NCI-H146 treated with DMSO at 0.1 percent for 48 hours (cell line): ENCODE measurements around the gene ZNF737.
A peak's percentile ranks its signal among the peaks of the same experiment; 100 is the strongest.
"Not testable (repeated sequence)": the region's sequence is repeated elsewhere in the genome, so short reads cannot be mapped to it uniquely, and the experiment has no call there.

Source experiments
- DNase-seq: peaks from one replicate; lab custom pipeline; 2025; ENCODE audit not compliant: unreplicated experiment; lab: John Stamatoyannopoulos, UW

The ZNF737 gene

GRCh38 chr19:20565321-20566018 is at the start of gene ZNF737:
ZNF737 (minus strand) TSS chr19:20565781; CDS start chr19:20565640, 141 bp downstream.
- DNase-seq = peak; percentile 97

DNA sequence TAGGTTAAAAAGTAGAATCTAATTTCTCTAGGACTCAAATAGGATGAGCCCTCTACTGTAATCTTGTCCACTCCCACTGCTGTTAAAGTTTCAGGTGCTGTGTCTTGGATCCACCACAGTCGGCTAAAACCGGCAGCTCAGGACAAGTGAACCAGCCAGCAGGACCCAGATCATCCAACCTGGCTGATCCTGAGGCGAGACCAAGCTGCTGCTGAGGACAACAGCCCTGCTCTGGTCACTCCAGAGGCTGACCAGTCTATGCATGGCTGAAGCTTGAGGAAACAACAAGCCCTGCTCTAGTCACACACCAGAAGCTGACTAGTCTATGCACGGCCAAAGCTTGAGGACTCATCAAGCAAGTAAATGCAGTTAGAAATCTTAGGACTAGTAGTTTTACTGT is 49.4 kb upstream of the ZNF737 start:
- DNase-seq = not testable (repeated sequence)

DNA sequence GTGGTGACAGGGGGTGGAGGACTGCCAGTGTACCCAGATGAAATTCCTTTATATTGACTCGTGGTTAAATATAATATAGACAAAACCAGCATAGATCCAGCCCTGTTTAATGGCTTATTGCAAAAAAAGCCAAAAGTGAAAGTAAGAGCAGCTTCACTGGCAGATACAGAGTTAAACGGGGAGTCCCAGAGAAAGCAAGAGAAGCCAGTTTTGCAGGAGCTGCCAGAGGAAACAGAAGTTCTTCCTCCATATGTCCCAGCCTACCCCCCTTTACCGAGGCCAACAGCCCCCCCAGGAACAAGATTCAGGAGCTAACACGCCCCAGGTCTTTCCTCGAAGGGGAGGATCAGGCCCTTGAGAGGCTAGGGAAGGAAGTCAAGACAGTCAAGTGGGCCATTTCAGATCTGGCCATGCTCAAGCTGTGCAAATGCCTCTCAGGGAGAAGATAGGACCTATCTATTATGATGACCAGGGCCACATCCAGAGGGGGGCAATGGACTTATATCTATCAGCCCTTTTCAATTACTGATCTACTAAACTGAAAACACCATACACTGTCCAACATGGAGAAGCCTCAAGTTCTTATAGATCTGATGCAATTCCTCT is 47.2 kb upstream of the ZNF737 start:
- DNase-seq = no peak

DNA sequence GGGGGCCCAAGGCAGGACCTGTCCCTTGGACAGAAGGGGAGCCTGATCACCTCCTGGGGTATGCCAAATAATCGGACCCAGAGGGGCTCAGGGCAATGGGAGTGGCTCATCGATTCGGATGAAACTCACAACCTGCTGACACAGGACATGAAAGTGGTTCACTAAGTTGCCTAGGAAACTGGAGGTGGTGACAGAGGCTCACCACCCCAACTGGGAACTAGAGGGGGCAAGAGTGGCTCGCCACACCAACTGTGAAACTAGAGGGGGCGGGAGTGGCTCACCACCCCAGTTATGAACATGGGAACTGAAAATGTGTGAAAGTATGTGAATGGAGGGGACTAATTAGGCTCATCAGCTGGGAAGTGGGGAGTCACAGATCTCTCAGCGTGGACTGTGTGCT is 46.3 kb upstream of the ZNF737 start:
- no peak for DNase-seq

DNA sequence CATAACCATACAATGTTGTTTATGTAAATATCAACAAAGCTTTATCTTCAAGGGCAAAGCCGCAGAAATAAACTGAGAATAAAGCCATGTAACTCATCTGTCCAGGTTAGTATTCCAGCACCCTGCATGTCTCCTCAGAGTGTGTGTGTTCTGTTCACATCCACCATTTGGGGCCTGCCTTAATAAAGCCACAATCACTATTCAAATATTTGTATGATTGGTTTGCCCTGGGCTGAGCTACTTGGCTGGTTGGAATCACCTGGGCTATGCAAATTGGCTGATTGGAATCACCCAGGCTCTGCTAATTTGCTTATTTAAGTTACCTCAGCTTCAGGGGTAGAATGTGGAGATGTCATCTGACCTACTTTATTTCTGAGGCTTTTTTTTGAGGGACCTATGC is 42.4 kb upstream of the ZNF737 start:
- DNase-seq = no peak

- no peak for DNase-seq
Observed at GRCh38 chr19:20558571-20558970, 7.0 kb downstream of the ZNF737 start.

- no peak for DNase-seq
Observed at GRCh38 chr19:20558011-20558410, 7.6 kb downstream of the ZNF737 start.

GRCh38 chr19:20544667-20545333 is 20.8 kb downstream of the ZNF737 start:
- not testable (repeated sequence) for DNase-seq

DNA sequence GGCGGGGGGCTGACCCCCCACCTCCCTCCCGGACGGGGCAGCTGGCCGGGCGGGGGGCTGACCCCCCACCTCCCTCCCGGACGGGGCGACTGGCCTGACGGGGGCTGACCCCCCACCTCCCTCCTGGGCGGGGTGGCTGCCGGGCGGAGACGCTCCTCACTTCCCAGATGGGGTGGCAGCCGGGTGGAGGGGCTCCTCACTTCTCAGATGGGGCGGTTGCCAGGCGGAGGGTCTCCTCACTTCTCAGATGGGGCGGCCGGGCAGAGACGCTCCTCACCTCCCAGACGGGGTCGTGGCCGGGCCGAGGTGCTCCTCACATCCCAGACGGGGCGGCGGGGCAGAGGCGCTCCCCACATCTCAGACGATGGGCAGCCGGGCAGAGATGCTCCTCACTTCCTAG is 35.3 kb downstream of the ZNF737 start:
- not testable (repeated sequence) for DNase-seq

DNA sequence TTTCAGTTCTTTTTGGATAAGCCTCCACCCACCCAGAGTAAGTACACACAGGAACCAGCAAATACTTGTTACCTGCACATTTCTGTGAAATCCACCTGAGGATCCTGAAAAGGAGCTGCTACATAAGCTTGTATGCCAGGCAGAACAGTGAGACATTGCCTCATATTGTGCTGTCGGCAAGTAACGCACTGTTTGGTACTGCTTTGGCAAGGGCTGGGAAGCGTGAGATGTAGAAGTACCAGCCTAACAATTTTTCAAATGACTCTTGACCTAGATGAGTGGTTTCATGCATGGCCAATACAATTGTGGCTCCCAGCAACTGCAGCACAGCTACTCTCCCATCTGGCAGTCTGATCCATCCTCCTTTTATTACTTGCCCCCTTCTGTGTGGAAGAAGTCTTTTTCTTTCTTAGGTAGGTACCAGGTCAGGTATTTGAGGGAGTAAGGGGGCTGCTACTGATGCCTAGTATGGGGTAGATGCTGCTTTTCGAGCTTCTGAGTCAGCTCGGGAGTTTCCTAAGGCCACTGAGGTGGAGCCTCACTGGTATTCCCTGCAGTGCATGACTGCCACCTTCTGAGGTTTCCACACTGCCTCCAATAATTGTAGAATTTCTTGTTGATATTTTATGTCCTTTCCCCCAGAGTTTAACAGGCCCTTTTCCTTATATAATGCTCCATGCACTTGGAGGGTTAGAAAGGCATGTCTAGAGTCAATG is 52.2 kb downstream of the ZNF737 start:
- DNase-seq = no peak

- no peak for DNase-seq
Observed at GRCh38 chr19:20503476-20503875, 62.1 kb downstream of the ZNF737 start.
